ENCODE data around the gene SPR.

The SPR gene

DNA sequence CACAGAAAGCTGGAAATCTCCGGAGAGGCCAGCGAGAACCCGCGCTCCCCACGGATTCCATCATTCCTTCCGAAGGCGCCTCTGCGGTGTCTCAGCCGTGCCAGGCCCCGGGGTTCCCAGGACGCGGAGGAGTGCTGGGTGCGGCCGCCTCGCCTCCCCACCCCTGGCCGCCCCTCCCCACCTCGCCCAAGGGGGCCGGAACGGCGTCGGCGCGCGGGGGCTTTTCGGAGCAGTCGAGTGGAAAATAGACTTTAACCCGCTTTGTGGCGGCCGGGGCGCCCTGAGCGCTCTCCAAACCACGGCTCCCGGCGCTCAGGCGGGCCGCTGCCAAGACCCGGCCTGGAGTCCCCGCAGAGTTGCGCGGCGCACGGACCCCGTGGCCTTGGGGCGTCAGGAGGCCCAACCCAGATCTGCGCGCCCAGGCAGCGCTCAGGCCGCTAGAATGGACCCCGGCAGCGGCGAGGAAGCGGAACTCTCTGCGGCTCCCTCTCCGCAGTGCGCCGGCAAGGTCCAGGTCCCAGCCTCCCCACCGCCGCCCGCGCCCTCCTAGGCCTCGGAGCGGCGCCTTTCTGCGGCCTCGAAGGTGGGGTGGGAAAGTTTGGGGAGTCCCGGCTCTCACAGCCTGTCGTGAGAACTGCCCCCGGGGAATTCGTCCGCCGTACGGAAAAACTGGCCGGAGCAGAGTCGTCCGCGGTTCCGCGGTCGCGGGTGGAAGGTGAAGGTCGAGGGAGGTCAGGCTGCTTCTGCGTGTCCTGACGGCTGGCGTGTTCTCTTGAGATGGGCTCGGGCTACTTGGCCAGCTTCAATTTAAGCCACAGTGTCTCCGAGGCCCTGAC lies 28.9 kb downstream of the SPR start (continued):
- TF ChIP-seq, protein P1, sequence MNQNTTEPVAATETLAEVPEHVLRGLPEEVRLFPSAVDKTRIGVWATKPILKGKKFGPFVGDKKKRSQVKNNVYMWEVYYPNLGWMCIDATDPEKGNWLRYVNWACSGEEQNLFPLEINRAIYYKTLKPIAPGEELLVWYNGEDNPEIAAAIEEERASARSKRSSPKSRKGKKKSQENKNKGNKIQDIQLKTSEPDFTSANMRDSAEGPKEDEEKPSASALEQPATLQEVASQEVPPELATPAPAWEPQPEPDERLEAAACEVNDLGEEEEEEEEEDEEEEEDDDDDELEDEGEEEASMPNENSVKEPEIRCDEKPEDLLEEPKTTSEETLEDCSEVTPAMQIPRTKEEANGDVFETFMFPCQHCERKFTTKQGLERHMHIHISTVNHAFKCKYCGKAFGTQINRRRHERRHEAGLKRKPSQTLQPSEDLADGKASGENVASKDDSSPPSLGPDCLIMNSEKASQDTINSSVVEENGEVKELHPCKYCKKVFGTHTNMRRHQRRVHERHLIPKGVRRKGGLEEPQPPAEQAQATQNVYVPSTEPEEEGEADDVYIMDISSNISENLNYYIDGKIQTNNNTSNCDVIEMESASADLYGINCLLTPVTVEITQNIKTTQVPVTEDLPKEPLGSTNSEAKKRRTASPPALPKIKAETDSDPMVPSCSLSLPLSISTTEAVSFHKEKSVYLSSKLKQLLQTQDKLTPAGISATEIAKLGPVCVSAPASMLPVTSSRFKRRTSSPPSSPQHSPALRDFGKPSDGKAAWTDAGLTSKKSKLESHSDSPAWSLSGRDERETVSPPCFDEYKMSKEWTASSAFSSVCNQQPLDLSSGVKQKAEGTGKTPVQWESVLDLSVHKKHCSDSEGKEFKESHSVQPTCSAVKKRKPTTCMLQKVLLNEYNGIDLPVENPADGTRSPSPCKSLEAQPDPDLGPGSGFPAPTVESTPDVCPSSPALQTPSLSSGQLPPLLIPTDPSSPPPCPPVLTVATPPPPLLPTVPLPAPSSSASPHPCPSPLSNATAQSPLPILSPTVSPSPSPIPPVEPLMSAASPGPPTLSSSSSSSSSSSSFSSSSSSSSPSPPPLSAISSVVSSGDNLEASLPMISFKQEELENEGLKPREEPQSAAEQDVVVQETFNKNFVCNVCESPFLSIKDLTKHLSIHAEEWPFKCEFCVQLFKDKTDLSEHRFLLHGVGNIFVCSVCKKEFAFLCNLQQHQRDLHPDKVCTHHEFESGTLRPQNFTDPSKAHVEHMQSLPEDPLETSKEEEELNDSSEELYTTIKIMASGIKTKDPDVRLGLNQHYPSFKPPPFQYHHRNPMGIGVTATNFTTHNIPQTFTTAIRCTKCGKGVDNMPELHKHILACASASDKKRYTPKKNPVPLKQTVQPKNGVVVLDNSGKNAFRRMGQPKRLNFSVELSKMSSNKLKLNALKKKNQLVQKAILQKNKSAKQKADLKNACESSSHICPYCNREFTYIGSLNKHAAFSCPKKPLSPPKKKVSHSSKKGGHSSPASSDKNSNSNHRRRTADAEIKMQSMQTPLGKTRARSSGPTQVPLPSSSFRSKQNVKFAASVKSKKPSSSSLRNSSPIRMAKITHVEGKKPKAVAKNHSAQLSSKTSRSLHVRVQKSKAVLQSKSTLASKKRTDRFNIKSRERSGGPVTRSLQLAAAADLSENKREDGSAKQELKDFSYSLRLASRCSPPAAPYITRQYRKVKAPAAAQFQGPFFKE (tag by site-specific recombination; IDR thresholded peaks at IDR 0.05; ENCODE audit: borderline replicate concordance): no peak
- TF ChIP-seq ZNF596 (tag by site-specific recombination; IDR thresholded peaks at IDR 0.05) (no peak), ZNF138 (tag by site-specific recombination; IDR thresholded peaks at IDR 0.05; ENCODE audit: borderline replicate concordance) (no peak), ZNF324 (tag by site-specific recombination; IDR thresholded peaks at IDR 0.05) (no peak), ZNF202 (tag by site-specific recombination; IDR thresholded peaks at IDR 0.05; ENCODE audit: borderline replicate concordance) (no peak), KLF8 (tag by site-specific recombination; IDR thresholded peaks at IDR 0.05) (peak; percentile 84), ZNF510 (tag by site-specific recombination; IDR thresholded peaks at IDR 0.05; ENCODE audit: insufficient replicate concordance) (no peak), ZNF24 (tag by site-specific recombination; IDR thresholded peaks at IDR 0.05) (0 out of 2 replicates have a peak, but pooled peaks have one; percentile 15), IKZF3 (tag by site-specific recombination; IDR thresholded peaks at IDR 0.05) (no peak), ZNF660 (tag by site-specific recombination; IDR thresholded peaks at IDR 0.05) (no peak), ZSCAN23 (tag by site-specific recombination; IDR thresholded peaks at IDR 0.05) (no peak), ZNF211 (tag by site-specific recombination; IDR thresholded peaks at IDR 0.05; ENCODE audit: low read depth) (no peak), ZNF169 (tag by site-specific recombination; IDR thresholded peaks at IDR 0.05) (no peak), ZNF830 (tag by site-specific recombination; IDR thresholded peaks at IDR 0.05; ENCODE audit: low read depth) (no peak), BCL11A (tag by site-specific recombination; IDR thresholded peaks at IDR 0.05; ENCODE audit: low read depth) (no peak), ZNF600 (tag by site-specific recombination; IDR thresholded peaks at IDR 0.05) (no peak; the same call in 1 of the 2 replicates), ZNF394 (tag by site-specific recombination; IDR thresholded peaks at IDR 0.05; ENCODE audit: borderline replicate concordance) (no peak), TCF7L2 (IDR thresholded peaks at IDR 0.05; ENCODE audit: borderline replicate concordance, low read depth, low read length) (no peak)
- TF ChIP-seq, protein P2, sequence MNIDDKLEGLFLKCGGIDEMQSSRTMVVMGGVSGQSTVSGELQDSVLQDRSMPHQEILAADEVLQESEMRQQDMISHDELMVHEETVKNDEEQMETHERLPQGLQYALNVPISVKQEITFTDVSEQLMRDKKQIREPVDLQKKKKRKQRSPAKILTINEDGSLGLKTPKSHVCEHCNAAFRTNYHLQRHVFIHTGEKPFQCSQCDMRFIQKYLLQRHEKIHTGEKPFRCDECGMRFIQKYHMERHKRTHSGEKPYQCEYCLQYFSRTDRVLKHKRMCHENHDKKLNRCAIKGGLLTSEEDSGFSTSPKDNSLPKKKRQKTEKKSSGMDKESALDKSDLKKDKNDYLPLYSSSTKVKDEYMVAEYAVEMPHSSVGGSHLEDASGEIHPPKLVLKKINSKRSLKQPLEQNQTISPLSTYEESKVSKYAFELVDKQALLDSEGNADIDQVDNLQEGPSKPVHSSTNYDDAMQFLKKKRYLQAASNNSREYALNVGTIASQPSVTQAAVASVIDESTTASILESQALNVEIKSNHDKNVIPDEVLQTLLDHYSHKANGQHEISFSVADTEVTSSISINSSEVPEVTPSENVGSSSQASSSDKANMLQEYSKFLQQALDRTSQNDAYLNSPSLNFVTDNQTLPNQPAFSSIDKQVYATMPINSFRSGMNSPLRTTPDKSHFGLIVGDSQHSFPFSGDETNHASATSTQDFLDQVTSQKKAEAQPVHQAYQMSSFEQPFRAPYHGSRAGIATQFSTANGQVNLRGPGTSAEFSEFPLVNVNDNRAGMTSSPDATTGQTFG (tag by site-specific recombination; IDR thresholded peaks at IDR 0.05; ENCODE audit: borderline replicate concordance): no peak

Measured in HEK293 (cell line).